Large intestine (tissue), 3 donors: Measurements from ENCODE around the gene FAM24B. TPM values are rescaled to one million over a fixed set of nuclear protein-coding genes. Genes with fewer than 3 reads are reported as not detected.

ENCODE experiments used
- DNase-seq, 2 donors: peaks; one replicate each; pipeline versions ENCODE4 v3.0.0 to v3.0.0-alpha.2; 2013
- H3K27ac ChIP-seq: one replicate; pipeline ENCODE4 v1.5.1; 2013; ENCODE audit warnings: low read length
- H3K27me3 ChIP-seq: 2 replicates; pipeline ENCODE4 v1.6.1; 2013; ENCODE audit warnings: low read length; ENCODE audit not compliant: control insufficient read depth, insufficient read depth
- H3K36me3 ChIP-seq: 2 replicates; pipeline ENCODE4 v1.6.1; 2013; ENCODE audit warnings: low read length; ENCODE audit not compliant: control insufficient read depth, insufficient read depth
- H3K4me1 ChIP-seq: one replicate; pipeline ENCODE4 v1.6.1; 2013; ENCODE audit warnings: low read length; ENCODE audit not compliant: control insufficient read depth, insufficient read depth
- H3K4me3 ChIP-seq: one replicate; pipeline ENCODE4 v1.5.1; 2013; ENCODE audit warnings: low read length
- H3K9me3 ChIP-seq: one replicate; pipeline ENCODE4 v1.6.1; 2013; ENCODE audit warnings: mild to moderate bottlenecking, low read depth, low read length, moderate library complexity; ENCODE audit not compliant: control insufficient read depth
- WGBS: methylation state at CpG from one replicate; pipeline ENCODE4 v1.1.5; 2013; ENCODE audit warnings: low lambda C conversion rate; ENCODE audit not compliant: insufficient coverage; 5-methylcytosine and 5-hydroxymethylcytosine counted together
- polyA plus RNA-seq: library from polyadenylated mRNA; unstranded; fragments of 120-200 nt; gene quantifications from one replicate; pipeline ENCODE4 v1.2.1, GENCODE V29; 2013

The FAM24B gene
- polyA plus RNA-seq, 1 donor, result 4.1 TPM

DNA sequence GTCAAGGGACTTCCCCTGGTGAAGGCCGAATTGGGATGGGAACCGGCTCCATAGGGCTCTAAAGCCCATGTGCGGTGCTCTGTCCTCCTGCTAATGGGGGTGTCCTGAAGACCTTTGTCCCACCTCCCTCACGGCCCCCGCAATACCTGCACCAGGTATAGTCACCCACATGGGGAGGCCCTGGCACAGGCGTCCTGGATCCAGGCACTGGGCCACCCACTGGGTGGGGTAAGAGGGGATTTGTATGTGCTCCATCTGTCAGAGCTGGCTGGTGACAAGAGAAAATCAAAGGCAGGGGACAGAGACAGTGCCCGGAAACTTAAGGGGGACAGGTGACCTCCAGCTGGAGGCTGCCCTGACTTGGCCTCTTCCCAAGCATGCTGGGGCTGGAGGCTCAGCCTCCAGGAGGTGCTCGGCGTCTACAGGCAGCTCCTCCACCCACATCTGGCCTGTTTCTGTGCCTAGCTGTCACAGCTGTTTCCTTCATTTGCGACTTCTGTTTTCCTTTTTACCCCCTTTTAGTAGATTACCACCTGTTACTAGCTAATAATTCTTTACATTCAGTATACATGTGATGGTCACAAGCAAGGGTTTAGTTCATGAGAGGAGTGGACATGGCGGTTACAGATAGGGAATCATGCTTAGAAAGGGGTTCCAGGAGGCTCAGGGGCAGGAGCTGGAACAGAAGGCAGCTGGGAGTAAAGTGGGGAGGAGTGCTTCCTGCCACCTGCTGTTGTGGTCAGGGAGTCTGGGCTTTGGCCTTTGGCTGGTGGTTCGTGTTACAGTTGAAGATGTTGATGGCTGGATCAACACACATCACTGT, 31.4 kb downstream of the FAM24B start:
- no peak for DNase-seq
- no peak overlapping the region for H3K27ac ChIP-seq
- no peak overlapping the region for H3K4me3 ChIP-seq
- H3K4me1 ChIP-seq, result no peaks in the 10 kb centered on the region
- no peaks in the 10 kb centered on the region for H3K36me3 ChIP-seq
- 100% methylated on average over 1 of the region's 12 CpGs for WGBS
- no peaks in the 10 kb centered on the region for H3K27me3 ChIP-seq
- H3K9me3 ChIP-seq, result no peaks in the 10 kb centered on the region

DNA sequence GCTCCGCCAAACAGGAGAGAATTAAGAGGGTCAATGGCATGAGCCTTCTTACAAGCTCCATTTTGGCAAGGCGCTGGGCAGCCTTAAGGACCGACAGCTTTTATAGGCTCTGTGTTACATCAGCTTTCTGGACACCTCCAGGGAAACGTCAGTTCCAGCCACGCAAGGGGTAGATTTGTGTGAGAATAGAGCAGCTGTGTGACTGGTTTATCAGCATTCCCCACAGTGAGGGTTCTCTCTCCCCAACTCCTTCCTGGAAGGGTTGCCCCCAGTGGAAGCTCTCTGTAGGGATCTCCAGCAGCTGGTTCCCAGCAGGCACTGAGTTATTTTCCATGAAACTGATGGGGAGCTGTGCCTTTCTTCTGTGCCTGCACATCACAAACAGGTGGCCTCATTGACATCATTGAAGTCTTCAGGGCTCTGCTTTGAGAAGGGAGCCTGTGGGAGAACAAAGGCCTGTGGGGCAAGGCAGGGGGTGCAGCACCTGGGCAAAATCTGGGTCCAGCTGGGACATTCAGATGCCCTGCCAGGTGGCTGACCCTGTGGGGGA, 33.5 kb downstream of the FAM24B start, which contains the start of gene CUZD1:
Gene CUZD1, minus strand, starts transcription at position 75 of the 550 bp plus-strand sequence. Its CDS starts 14 bp downstream, at position 61.
- no CpG with 5 or more reads among the region's 5 CpGs for WGBS
- Histone ChIP-seq H3K27ac (no peak within 1 kb of the TSS), H3K27me3 (no peaks in the 10 kb centered on the region), H3K4me3 (no peak within 1 kb of the TSS), H3K36me3 (no peaks in the 10 kb centered on the region), H3K9me3 (no peaks in the 10 kb centered on the region), H3K4me1 (no peaks in the 10 kb centered on the region)
- no peak for DNase-seq

DNA sequence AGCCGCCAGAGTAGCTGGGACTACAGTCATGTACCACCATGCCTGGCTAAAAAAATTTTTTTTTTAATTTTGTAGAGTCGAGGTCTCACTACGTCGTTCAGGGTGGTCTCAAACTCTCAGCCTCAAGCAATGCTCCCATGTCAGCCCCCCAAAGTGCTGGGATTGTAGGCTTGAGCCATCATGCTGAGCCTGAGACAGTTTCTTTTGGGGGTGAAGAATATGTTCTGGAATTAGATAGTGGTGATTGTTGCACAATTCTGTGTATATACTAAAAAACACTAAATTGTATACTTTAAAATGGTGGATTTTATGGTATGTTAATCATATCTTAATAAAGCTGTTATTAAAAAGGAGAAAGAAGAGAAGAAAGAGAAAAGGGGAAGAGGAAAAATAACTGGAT, 35.2 kb downstream of the FAM24B start:
- H3K9me3 ChIP-seq, result no peaks in the 10 kb centered on the region
- H3K4me1 ChIP-seq, result no peaks in the 10 kb centered on the region
- no peak overlapping the region for H3K4me3 ChIP-seq
- no peak overlapping the region for H3K27ac ChIP-seq
- DNase-seq, result no peak
- no peaks in the 10 kb centered on the region for H3K36me3 ChIP-seq
- no CpG with 5 or more reads among the region's 4 CpGs for WGBS
- no peaks in the 10 kb centered on the region for H3K27me3 ChIP-seq

DNA sequence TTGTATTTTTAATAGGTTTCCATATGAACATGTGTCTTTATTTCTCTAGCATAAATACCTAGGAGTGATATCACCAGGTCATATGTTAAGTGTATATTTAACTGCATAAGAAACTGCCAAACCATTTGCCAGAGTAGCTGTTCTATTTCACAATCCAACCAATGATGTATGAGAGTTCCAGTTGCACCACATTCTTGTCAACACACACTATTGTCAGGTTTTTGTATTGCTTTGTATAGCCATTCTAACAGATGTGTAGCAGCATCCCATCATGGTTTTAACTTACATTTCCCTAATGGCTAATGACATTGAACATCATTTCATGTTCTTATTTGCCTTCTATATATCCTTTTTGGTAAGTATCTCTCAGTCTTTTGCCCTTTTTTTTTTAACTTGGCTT, 37.8 kb downstream of the FAM24B start:
- Histone ChIP-seq H3K27me3 (no peaks in the 10 kb centered on the region), H3K4me1 (no peaks in the 10 kb centered on the region), H3K9me3 (no peaks in the 10 kb centered on the region), H3K4me3 (no peak overlapping the region), H3K27ac (no peak overlapping the region), H3K36me3 (no peaks in the 10 kb centered on the region)
- DNase-seq, result no peak

DNA sequence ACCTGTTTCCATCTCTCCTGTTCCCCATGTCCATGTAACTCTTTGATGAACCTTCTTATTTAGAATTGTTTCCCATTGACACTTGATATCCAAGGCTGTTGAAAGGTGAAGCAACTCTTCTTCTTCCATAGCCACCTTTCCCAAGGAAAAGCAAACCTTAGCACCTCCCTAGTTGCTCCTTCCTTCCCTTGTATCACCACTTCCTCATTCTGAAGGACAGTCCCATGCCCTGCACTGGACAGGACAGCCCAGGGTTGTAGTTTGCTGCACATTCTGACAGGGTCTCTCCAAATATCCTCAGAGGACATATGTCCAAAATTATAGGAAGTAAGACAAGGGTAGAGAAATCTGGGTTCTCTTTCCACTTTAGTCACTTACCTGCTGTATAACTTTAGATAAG, 39.9 kb downstream of the FAM24B start:
- no peaks in the 10 kb centered on the region for H3K36me3 ChIP-seq

DNA sequence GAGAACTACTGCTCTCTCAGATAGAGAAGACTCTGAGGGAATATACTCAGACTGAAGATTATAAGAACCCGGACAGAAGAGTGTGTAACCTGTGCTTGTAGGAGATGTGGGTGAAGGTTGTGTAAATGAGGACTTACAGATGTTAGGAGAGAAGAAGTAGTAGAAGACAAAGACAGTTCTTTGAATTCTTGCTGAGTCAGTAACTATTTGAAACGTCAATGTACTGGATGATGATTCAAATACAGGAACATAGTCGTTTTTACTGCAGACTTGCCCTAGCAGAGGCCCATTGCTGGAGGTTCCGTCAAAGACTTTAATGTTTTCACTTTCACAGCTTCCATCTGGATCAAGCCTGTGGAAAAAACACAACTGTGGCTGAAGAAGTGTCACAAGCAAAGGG, 40.5 kb downstream of the FAM24B start:
- 100% methylated on average over 1 of the region's 4 CpGs for WGBS
- Histone ChIP-seq H3K27ac (no peak overlapping the region), H3K27me3 (no peaks in the 10 kb centered on the region), H3K4me1 (no peaks in the 10 kb centered on the region), H3K4me3 (no peak overlapping the region), H3K36me3 (no peaks in the 10 kb centered on the region), H3K9me3 (no peaks in the 10 kb centered on the region)
- DNase-seq, result no peak

More for the DNA sequence above, 39.9 kb downstream of the FAM24B start:
- Histone ChIP-seq H3K9me3 (no peaks in the 10 kb centered on the region), H3K4me3 (no peak overlapping the region), H3K4me1 (no peaks in the 10 kb centered on the region), H3K27me3 (no peaks in the 10 kb centered on the region), H3K27ac (no peak overlapping the region)
- no peak for DNase-seq

DNA sequence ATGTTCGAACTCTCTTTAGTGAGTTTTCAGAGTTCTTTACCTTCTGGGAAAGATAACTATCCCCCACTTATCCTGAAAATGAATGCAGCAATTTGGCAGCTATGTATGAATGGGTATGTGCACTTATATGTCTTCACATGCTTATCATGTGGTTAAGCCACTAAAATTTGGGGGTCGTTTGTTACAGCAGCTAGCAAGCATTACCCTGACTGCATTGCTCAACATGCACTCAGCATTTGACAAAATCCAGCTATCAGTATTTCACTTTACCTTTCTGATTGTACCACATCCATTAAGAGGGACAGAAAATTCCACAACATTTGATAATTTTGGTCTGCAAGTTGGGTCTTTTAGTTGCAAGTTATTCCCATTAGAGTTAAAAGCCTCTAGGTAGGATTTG, 43.5 kb downstream of the FAM24B start:
- no peak overlapping the region for H3K4me3 ChIP-seq
- H3K36me3 ChIP-seq, result no peaks in the 10 kb centered on the region
- H3K27me3 ChIP-seq, result no peaks in the 10 kb centered on the region
- no peak for DNase-seq
- no peaks in the 10 kb centered on the region for H3K9me3 ChIP-seq
- no CpG with 5 or more reads among the region's 2 CpGs for WGBS
- H3K4me1 ChIP-seq, result no peaks in the 10 kb centered on the region
- no peak overlapping the region for H3K27ac ChIP-seq

DNA sequence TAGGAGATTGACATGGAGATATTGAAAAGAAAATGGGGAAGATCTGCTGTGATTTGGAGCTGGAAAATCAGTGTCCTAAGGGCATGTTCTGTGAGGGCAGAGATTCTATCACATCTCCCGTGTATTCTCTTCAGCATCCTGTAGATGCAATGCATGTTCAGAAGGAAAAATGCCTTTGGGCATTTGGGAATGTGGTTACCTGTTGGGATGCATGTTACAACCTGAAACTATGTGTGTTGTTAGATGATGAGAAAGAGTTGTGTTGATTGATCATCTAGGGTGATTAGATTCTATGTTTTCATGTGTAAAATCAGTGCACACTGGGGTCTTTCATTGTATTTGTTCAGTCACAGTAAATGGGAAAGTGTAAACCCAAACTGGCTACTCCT, 48.4 kb downstream of the FAM24B start:
- Histone ChIP-seq H3K36me3 (no peaks in the 10 kb centered on the region), H3K4me1 (no peaks in the 10 kb centered on the region), H3K4me3 (no peak overlapping the region), H3K9me3 (no peaks in the 10 kb centered on the region), H3K27ac (no peak overlapping the region), H3K27me3 (peaks cover 2% of the 10 kb centered on the region)
- DNase-seq, result no peak
- no CpG with 5 or more reads among the region's 1 CpG for WGBS

DNA sequence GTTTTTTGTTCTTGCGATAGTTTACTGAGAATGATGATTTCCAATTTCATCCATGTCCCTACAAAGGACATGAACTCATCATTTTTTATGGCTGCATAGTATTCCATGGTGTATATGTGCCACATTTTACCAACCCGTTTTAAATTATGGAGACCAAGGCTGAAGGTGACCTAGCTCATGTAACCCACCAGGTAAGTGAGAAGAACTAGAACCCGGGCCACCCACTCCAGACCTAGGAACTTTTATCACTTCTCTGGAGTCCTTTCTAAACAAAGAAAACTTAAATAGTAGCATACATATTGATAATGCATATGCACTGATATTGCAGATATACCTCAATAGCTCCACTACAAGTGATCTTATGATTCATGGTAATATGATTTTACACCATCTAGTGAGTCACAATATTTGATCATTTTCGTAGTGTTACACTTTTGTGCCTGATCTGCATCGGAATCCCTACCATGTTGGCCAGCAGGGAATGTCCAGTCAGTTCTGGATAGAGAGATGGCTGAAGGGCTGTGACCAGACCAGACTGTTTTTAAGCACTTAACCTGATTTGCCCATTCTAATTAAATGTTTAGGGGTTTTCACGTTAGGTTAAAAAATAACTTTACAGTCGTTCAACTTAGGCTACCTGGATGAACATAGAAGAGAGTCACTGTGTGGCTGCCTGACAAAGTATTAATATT, 49.0 kb downstream of the FAM24B start:
- WGBS, result 70% methylated on average over 2 of the region's 7 CpGs
- no peaks in the 10 kb centered on the region for H3K4me1 ChIP-seq

DNA sequence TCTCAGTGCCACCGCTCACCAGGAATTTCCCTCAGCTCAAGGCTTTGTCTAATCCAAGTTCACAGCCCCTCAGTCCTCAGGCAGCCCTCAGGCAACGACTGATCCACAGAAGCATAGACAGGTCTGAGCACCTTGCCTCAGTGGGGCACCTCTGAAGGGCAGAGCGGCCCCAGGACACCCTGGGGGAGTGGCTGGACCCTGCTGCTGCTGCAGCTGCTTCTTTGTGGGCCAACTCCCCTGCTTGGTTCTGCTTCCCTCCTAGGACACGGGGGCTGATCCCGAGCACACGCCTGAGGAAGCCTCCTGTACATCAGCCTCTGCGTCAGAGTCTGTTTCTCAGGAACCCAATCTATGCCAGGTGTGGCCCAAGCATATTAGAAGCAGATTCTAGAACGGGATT, 49.9 kb downstream of the FAM24B start:
- no CpG with 5 or more reads among the region's 8 CpGs for WGBS
- no peaks in the 10 kb centered on the region for H3K4me1 ChIP-seq
- no peak overlapping the region for H3K27ac ChIP-seq
- H3K27me3 ChIP-seq, result peaks cover 2% of the 10 kb centered on the region
- H3K9me3 ChIP-seq, result no peaks in the 10 kb centered on the region
- no peak for DNase-seq
- no peak overlapping the region for H3K4me3 ChIP-seq
- H3K36me3 ChIP-seq, result no peaks in the 10 kb centered on the region

More for the DNA sequence above, 49.0 kb downstream of the FAM24B start:
- H3K9me3 ChIP-seq, result no peaks in the 10 kb centered on the region
- peaks cover 2% of the 10 kb centered on the region for H3K27me3 ChIP-seq
- no peak for DNase-seq
- H3K27ac ChIP-seq, result no peak overlapping the region
- no peaks in the 10 kb centered on the region for H3K36me3 ChIP-seq
- H3K4me3 ChIP-seq, result no peak overlapping the region
